ENCODE results near the gene RIMBP2. TPM values are rescaled to one million over a fixed set of nuclear protein-coding genes. Genes with fewer than 3 reads are reported as not detected.
A peak's percentile ranks its signal among the peaks of the same experiment; 100 is the strongest.

Gene RIMBP2
- total and polyA plus RNA-seq, 8 donors = 0.42 to 19.0 (median 16.1) TPM

DNA sequence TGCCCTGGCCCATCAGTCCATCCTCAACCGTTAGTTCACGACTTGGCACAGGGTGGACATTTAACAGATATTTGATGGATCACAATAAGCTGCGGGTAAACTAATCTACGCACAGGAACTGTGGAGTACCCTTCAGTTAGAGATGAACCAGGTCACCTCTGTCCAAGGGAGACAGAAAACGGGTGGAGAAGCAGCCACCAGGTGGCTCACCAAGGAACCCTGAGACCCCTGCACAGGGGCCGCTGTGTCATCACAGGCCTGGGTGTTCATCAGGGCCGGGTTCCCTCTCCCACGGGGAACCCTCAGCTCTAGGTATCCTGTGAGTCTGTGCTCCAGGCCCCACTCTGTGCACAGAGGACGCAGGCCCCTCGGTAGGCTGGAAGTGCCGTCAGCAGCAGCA is 256.2 kb downstream of the RIMBP2 start:
- Histone ChIP-seq H3K9me3 (no peaks in the 10 kb centered on the region), H3K4me3 (no peak overlapping the region), H3K27ac (no peak overlapping the region), H3K27me3 (peaks cover 0 to 12% of the 10 kb centered on the region in 2 donors), H3K4me1 (no peaks in the 10 kb centered on the region), H3K36me3 (no peaks in the 10 kb centered on the region)
- intact Hi-C loops (cut with DNase I) = no loop called here
- DNase-seq (peak in 1 of 4 donors; percentile 46), ATAC-seq (no peak)
- TF ChIP-seq, protein P1, sequence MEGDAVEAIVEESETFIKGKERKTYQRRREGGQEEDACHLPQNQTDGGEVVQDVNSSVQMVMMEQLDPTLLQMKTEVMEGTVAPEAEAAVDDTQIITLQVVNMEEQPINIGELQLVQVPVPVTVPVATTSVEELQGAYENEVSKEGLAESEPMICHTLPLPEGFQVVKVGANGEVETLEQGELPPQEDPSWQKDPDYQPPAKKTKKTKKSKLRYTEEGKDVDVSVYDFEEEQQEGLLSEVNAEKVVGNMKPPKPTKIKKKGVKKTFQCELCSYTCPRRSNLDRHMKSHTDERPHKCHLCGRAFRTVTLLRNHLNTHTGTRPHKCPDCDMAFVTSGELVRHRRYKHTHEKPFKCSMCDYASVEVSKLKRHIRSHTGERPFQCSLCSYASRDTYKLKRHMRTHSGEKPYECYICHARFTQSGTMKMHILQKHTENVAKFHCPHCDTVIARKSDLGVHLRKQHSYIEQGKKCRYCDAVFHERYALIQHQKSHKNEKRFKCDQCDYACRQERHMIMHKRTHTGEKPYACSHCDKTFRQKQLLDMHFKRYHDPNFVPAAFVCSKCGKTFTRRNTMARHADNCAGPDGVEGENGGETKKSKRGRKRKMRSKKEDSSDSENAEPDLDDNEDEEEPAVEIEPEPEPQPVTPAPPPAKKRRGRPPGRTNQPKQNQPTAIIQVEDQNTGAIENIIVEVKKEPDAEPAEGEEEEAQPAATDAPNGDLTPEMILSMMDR (IDR thresholded peaks at IDR 0.05) = no peak

DNA sequence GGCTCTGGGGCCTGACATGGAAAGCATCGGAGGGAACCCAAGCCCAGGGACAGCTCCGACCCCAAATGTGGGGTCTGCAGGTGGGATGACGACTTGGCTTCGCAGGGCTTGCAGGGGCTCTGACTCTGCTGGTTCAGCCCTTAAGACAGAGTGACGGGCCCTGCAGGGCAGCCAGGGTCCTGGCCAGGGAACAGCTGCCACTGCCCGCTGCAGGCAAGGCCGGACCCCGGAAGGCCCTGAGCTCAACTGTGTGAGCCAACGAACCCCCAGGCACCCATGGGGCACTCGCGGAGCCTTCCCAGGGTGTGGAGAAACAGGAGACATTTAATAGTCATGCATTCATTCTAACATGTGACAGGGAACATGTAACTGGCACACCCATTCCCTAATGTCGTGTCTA is 257.8 kb downstream of the RIMBP2 start:
- Histone ChIP-seq H3K27ac (no peak overlapping the region), H3K27me3 (peaks cover 0 to 12% of the 10 kb centered on the region in 2 donors), H3K9me3 (no peaks in the 10 kb centered on the region), H3K4me3 (no peak overlapping the region), H3K4me1 (no peaks in the 10 kb centered on the region), H3K36me3 (no peaks in the 10 kb centered on the region)
- TF ChIP-seq, protein P1 (IDR thresholded peaks at IDR 0.05) = no peak
- DNase-seq = peak in 1 of 4 donors; percentile 55
- no peak for ATAC-seq
- intact Hi-C loops (cut with DNase I) = no loop called here

DNA sequence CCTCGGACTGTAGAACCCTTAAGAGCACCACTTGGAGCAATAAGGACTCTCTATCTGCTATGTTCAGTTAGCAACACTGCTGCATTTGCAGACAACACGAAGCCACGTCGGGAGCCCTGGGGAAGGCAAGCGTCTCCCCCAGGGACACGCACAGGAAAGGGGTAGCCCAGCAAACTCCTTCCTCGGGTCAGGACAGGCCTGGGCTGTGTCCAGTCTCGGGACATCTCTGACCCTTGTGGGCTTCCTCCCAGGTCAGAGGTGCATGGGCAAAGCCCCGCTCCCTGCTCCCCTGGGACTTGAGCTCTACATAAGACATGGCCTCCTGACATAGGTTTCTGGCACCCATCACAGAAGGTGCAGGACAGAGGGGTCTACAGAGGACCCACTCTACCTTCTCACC is 258.9 kb downstream of the RIMBP2 start:
- Histone ChIP-seq H3K27ac (no peak overlapping the region), H3K4me1 (no peaks in the 10 kb centered on the region), H3K36me3 (no peaks in the 10 kb centered on the region), H3K9me3 (no peaks in the 10 kb centered on the region), H3K4me3 (no peak overlapping the region), H3K27me3 (peaks cover 0 to 12% of the 10 kb centered on the region in 2 donors)
- intact Hi-C loops (cut with DNase I) = no loop called here
- no peak for ATAC-seq
- TF ChIP-seq, protein P1 (IDR thresholded peaks at IDR 0.05) = no peak
- peak in 1 of 4 donors; percentile 62 for DNase-seq

DNA sequence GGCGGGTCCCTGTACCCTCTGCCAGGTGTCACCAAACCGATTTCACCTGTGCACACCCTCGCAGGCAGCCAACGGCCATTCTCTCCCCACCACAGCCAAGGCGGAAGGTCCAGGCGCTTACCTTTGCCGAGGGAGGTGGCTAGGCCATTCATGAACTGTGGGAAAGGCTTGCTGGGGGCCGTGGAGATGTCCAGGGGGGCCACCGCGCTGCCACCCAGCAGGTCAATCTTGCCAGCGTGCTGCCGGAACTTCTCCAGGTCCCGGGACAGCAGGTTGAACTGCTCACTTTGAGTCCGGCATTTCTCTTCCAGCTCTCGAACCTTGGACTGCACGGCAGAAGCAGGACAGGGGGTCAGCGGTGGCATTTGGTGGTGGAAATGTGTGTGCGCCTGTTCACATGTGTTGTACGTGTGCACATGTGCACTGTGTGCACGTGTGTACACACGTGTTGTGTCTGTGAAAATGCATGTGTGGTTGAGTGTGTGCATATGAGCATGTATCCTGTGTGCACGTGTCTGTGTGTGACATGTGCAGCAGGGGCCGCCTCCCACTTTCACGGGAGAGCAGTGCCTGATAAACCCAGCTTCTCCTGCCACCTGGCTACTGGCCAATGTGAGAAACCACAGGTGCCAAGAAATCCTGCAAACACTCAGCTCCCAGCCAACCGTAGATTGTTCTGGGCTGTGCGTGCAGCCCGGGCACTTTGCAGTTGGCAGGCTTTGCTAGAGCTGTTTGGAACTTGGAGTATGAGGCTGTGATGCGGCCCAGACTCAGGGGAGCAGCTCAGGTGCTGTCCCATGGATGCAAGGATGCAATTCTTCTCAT is 259.5 kb downstream of the RIMBP2 start:
- Histone ChIP-seq H3K9me3 (no peaks in the 10 kb centered on the region), H3K36me3 (no peaks in the 10 kb centered on the region), H3K27me3 (peaks cover 0 to 12% of the 10 kb centered on the region in 2 donors), H3K27ac (no peak overlapping the region), H3K4me1 (no peaks in the 10 kb centered on the region), H3K4me3 (no peak overlapping the region)
- TF ChIP-seq, protein P1 (IDR thresholded peaks at IDR 0.05) = no peak
- peak in 3 of 4 donors; percentile 9 to 48 (median 47) for DNase-seq
- ATAC-seq = no peak
- intact Hi-C loops (cut with DNase I) = no loop called here

DNA sequence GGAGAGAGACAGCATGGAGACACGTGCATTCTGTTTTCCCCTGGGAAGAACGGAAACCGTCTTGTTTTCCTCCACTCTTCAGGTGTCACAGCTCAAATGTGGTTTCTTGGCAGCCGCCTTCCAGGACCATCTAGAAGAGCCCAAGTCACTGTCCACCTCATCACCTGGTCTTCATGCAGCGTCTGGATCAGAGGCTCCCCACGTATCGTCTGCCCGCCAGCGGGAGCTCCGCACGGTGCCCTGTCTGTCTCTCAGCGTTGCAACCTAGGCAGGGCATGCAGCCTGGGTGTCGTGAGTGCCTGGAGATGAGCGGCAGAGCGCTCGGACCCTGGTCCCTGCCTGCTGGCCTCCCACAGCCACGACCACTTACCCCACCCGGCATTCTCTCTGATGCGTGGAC is 260.9 kb downstream of the RIMBP2 start:
- H3K4me1 ChIP-seq = no peaks in the 10 kb centered on the region
- no peaks in the 10 kb centered on the region for H3K36me3 ChIP-seq
- H3K27ac ChIP-seq = no peak overlapping the region
- intact Hi-C loops (cut with DNase I) = no loop called here
- ATAC-seq (no peak), DNase-seq (no peak)
- TF ChIP-seq, protein P1 (IDR thresholded peaks at IDR 0.05) = no peak
- H3K27me3 ChIP-seq = peaks cover 0 to 4% of the 10 kb centered on the region in 2 donors
- H3K4me3 ChIP-seq = no peak overlapping the region
- no peaks in the 10 kb centered on the region for H3K9me3 ChIP-seq
